Measurements from ENCODE around the gene ACOXL.

Gene ACOXL

DNA sequence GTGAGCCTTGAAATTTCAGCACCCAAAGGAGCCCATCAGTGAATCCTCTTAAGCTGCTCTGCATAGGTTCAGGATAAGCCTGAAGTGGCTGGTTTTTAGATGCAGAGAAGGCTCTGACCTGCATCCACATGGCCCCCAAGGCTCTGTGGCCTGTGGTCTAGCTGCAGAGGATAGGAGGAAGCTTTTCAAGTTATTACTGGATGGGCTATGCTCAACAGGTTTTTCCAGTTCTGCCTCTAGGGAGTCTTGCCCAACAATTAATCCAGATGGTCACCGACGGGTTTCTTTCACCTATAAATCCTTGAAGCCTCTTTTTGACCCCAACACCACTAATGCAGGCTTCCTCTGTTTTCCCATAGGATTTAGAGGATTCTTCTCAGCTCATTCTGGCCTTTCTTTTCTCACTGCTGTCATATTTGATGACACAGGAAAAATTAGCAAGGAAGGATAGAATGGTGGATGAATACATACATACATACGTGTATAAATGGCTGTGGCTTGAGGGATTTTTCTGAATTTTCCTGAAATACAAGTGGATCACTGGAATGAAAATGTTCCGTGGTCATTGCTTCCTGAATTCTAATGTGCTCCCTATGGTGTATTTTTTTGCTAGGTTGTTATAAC lies 336.2 kb downstream of the ACOXL start:
- no peak overlapping the region for H3K27ac ChIP-seq (ENCODE audit: low read length, poor library complexity, severe bottlenecking)
- 75% methylated on average over 4 of the region's 4 CpGs for WGBS
- H2AFZ ChIP-seq (ENCODE audit: low read depth, low read length): no peak overlapping the region
- no peak overlapping the region for H4K91ac ChIP-seq (ENCODE audit: low read length)
- H3K27me3 ChIP-seq (ENCODE audit: control insufficient read depth in 1 of 2, insufficient read depth in 1 of 2, low read length in 2 of 2): peaks cover 0 to 3% of the 10 kb centered on the region in 2 experiments
- no peak overlapping the region for H2AK5ac ChIP-seq (ENCODE audit: low read length, severe bottlenecking)
- H2BK120ac ChIP-seq (ENCODE audit: low read depth, low read length): no peak overlapping the region
- H3K18ac ChIP-seq (ENCODE audit: low read depth in 1 of 2, low read length in 2 of 2): no peak overlapping the region
- no peak overlapping the region for H3K14ac ChIP-seq (ENCODE audit: low read length in 2 of 2)
- H3K23ac ChIP-seq (ENCODE audit: low read length in 2 of 2): no peak overlapping the region
- no peak overlapping the region for H3K4me2 ChIP-seq (ENCODE audit: low read length, poor library complexity, severe bottlenecking)
- no peak overlapping the region for H2BK5ac ChIP-seq (ENCODE audit: low read depth, low read length, poor library complexity, severe bottlenecking)
- no peak overlapping the region for H3K4me3 ChIP-seq (ENCODE audit: insufficient read depth in 1 of 2, low read depth in 1 of 2, low read length in 2 of 2)
- H3K9ac ChIP-seq (ENCODE audit: low read length): no peak overlapping the region
- no peak overlapping the region for H4K8ac ChIP-seq (ENCODE audit: low read length)
- no peak for DNase-seq
- no peaks in the 10 kb centered on the region for H3K36me3 ChIP-seq (ENCODE audit: control insufficient read depth in 1 of 2, insufficient read depth in 2 of 2, low read depth in 1 of 2, low read length in 2 of 2)
- H3K4ac ChIP-seq (ENCODE audit: low read depth in 1 of 2, low read length in 2 of 2): no peak overlapping the region
- no peaks in the 10 kb centered on the region for H3K9me3 ChIP-seq (ENCODE audit: control insufficient read depth, low read length)
- H3K4me1 ChIP-seq (ENCODE audit: control insufficient read depth, insufficient read depth, low read depth, low read length): peaks cover 4% of the 10 kb centered on the region
- H2BK15ac ChIP-seq (ENCODE audit: low read depth, poor library complexity, severe bottlenecking): no peak overlapping the region
- H2BK12ac ChIP-seq (ENCODE audit: low read length in 2 of 2): no peak overlapping the region
- no peaks in the 10 kb centered on the region for H3K79me1 ChIP-seq (replicated peaks; ENCODE audit: low read length, poor library complexity, severe bottlenecking)

DNA sequence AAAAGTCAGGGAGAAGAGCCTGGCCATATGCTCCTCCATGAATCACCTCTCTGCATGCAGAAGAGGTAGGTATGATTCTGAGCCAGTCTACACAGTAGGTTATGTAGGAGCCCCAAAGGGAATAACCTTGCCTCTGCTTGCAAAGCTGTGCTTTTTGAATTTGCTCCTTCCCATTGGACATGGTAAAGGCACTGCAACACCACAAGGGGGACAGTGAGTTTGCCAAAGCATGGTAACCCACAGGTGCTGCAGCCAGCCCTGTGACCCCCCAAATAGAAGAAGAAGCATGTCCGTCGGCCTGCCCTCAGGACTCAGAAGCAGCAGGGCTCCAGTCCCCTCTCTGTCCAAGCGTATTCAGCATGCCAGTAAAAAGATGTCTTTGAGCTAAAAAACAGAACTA lies 337.3 kb downstream of the ACOXL start:
- Histone ChIP-seq H2BK12ac (ENCODE audit: low read length in 2 of 2) (no peak overlapping the region), H3K4ac (ENCODE audit: low read depth in 1 of 2, low read length in 2 of 2) (no peak overlapping the region), H2AFZ (ENCODE audit: low read depth, low read length) (no peak overlapping the region), H3K4me1 (ENCODE audit: control insufficient read depth, insufficient read depth, low read depth, low read length) (peaks cover 4% of the 10 kb centered on the region), H3K79me1 (replicated peaks; ENCODE audit: low read length, poor library complexity, severe bottlenecking) (no peaks in the 10 kb centered on the region), H3K27me3 (ENCODE audit: control insufficient read depth in 1 of 2, insufficient read depth in 1 of 2, low read length in 2 of 2) (peaks cover 0 to 3% of the 10 kb centered on the region in 2 experiments), H3K4me2 (ENCODE audit: low read length, poor library complexity, severe bottlenecking) (no peak overlapping the region), H4K8ac (ENCODE audit: low read length) (no peak overlapping the region), H2AK5ac (ENCODE audit: low read length, severe bottlenecking) (no peak overlapping the region), H3K36me3 (ENCODE audit: control insufficient read depth in 1 of 2, insufficient read depth in 2 of 2, low read depth in 1 of 2, low read length in 2 of 2) (no peaks in the 10 kb centered on the region), H2BK5ac (ENCODE audit: low read depth, low read length, poor library complexity, severe bottlenecking) (no peak overlapping the region), H3K27ac (ENCODE audit: low read length, poor library complexity, severe bottlenecking) (no peak overlapping the region), H3K9me3 (ENCODE audit: control insufficient read depth, low read length) (peaks cover 10% of the 10 kb centered on the region), H2BK120ac (ENCODE audit: low read depth, low read length) (no peak overlapping the region), H3K18ac (ENCODE audit: low read depth in 1 of 2, low read length in 2 of 2) (no peak overlapping the region), H3K4me3 (ENCODE audit: insufficient read depth in 1 of 2, low read depth in 1 of 2, low read length in 2 of 2) (no peak overlapping the region), H2BK15ac (ENCODE audit: low read depth, poor library complexity, severe bottlenecking) (no peak overlapping the region), H4K91ac (ENCODE audit: low read length) (no peak overlapping the region), H3K14ac (ENCODE audit: low read length in 2 of 2) (no peak overlapping the region), H3K23ac (ENCODE audit: low read length in 2 of 2) (no peak overlapping the region), H3K9ac (ENCODE audit: low read length) (no peak overlapping the region)
- WGBS: 92% methylated on average over 3 of the region's 3 CpGs
- DNase-seq: no peak

GRCh38 chr2:111071600-111072171 lies 339.3 kb downstream of the ACOXL start:
- Histone ChIP-seq H2BK5ac (ENCODE audit: low read depth, low read length, poor library complexity, severe bottlenecking) (no peak overlapping the region), H3K4me3 (ENCODE audit: insufficient read depth in 1 of 2, low read depth in 1 of 2, low read length in 2 of 2) (peak overlapping the region in 1 of 2 experiments; percentile 29), H2BK120ac (ENCODE audit: low read depth, low read length) (no peak overlapping the region), H2AFZ (ENCODE audit: low read depth, low read length) (no peak overlapping the region), H2AK5ac (ENCODE audit: low read length, severe bottlenecking) (no peak overlapping the region), H3K4me2 (ENCODE audit: low read length, poor library complexity, severe bottlenecking) (no peak overlapping the region), H3K18ac (ENCODE audit: low read depth in 1 of 2, low read length in 2 of 2) (peak overlapping the region in 1 of 2 experiments; percentile 18), H3K9me3 (ENCODE audit: control insufficient read depth, low read length) (peaks cover 29% of the 10 kb centered on the region), H3K36me3 (ENCODE audit: control insufficient read depth in 1 of 2, insufficient read depth in 2 of 2, low read depth in 1 of 2, low read length in 2 of 2) (no peaks in the 10 kb centered on the region), H3K14ac (ENCODE audit: low read length in 2 of 2) (no peak overlapping the region), H4K8ac (ENCODE audit: low read length) (no peak overlapping the region), H3K79me1 (replicated peaks; ENCODE audit: low read length, poor library complexity, severe bottlenecking) (no peaks in the 10 kb centered on the region), H3K27me3 (ENCODE audit: control insufficient read depth in 1 of 2, insufficient read depth in 1 of 2, low read length in 2 of 2) (no peaks in the 10 kb centered on the region), H3K27ac (ENCODE audit: low read length, poor library complexity, severe bottlenecking) (peak overlapping the region; percentile 49), H3K23ac (ENCODE audit: low read length in 2 of 2) (no peak overlapping the region), H2BK15ac (ENCODE audit: low read depth, poor library complexity, severe bottlenecking) (no peak overlapping the region), H3K4ac (ENCODE audit: low read depth in 1 of 2, low read length in 2 of 2) (no peak overlapping the region), H3K4me1 (ENCODE audit: control insufficient read depth, insufficient read depth, low read depth, low read length) (peaks cover 4% of the 10 kb centered on the region), H3K9ac (ENCODE audit: low read length) (peak overlapping the region; percentile 58), H2BK12ac (ENCODE audit: low read length in 2 of 2) (peak overlapping the region in 1 of 2 experiments; percentile 37), H4K91ac (ENCODE audit: low read length) (no peak overlapping the region)
- DNase-seq: peak; percentile 89
- WGBS: 45% methylated on average over 5 of the region's 5 CpGs

DNA sequence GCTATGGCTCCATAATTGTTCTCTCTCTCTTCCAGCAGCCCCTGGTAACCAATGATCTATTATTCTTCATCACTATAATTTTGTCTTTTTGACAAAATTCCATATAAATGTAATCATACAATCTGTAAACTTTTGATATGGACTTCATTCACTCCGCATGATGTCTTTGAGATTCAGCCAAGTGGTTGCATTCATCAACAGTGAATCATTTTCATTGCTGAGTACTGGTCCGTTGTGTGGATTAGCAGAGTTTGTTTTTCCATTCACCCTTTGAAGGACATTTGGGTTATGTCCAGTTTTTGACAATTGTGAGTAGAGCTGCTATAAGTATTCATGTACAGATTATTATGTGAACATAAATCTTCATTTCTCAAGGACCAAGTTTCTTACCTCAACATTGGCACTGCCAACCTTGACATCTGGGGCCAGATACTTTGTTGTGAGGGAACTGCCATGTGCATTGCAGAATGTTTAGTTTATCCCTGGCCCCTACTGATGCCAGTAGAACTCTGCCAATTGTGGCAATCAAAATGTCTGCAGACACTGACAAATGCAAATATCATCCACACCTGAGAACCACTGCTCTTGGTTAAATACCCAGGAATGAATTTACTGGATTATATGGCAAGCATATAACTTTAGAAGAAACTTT lies 340.0 kb downstream of the ACOXL start:
- no peak overlapping the region for H2BK5ac ChIP-seq (ENCODE audit: low read depth, low read length, poor library complexity, severe bottlenecking)
- H3K27ac ChIP-seq (ENCODE audit: low read length, poor library complexity, severe bottlenecking): no peak overlapping the region
- no peaks in the 10 kb centered on the region for H3K79me1 ChIP-seq (replicated peaks; ENCODE audit: low read length, poor library complexity, severe bottlenecking)
- no peak overlapping the region for H2AFZ ChIP-seq (ENCODE audit: low read depth, low read length)
- H3K23ac ChIP-seq (ENCODE audit: low read length in 2 of 2): no peak overlapping the region
- 20% methylated on average over 2 of the region's 2 CpGs for WGBS
- H2BK12ac ChIP-seq (ENCODE audit: low read length in 2 of 2): no peak overlapping the region
- H3K9ac ChIP-seq (ENCODE audit: low read length): peak overlapping the region; percentile 58
- no peak overlapping the region for H3K14ac ChIP-seq (ENCODE audit: low read length in 2 of 2)
- H2BK120ac ChIP-seq (ENCODE audit: low read depth, low read length): no peak overlapping the region
- no peak overlapping the region for H2BK15ac ChIP-seq (ENCODE audit: low read depth, poor library complexity, severe bottlenecking)
- H3K9me3 ChIP-seq (ENCODE audit: control insufficient read depth, low read length): peaks cover 35% of the 10 kb centered on the region
- no peak overlapping the region for H3K4me2 ChIP-seq (ENCODE audit: low read length, poor library complexity, severe bottlenecking)
- no peak overlapping the region for H4K8ac ChIP-seq (ENCODE audit: low read length)
- no peak overlapping the region for H4K91ac ChIP-seq (ENCODE audit: low read length)
- peak; percentile 72 for DNase-seq
- H3K36me3 ChIP-seq (ENCODE audit: control insufficient read depth in 1 of 2, insufficient read depth in 2 of 2, low read depth in 1 of 2, low read length in 2 of 2): no peaks in the 10 kb centered on the region
- no peak overlapping the region for H3K4me3 ChIP-seq (ENCODE audit: insufficient read depth in 1 of 2, low read depth in 1 of 2, low read length in 2 of 2)
- no peaks in the 10 kb centered on the region for H3K27me3 ChIP-seq (ENCODE audit: control insufficient read depth in 1 of 2, insufficient read depth in 1 of 2, low read length in 2 of 2)
- H2AK5ac ChIP-seq (ENCODE audit: low read length, severe bottlenecking): no peak overlapping the region
- no peak overlapping the region for H3K18ac ChIP-seq (ENCODE audit: low read depth in 1 of 2, low read length in 2 of 2)
- no peak overlapping the region for H3K4ac ChIP-seq (ENCODE audit: low read depth in 1 of 2, low read length in 2 of 2)
- H3K4me1 ChIP-seq (ENCODE audit: control insufficient read depth, insufficient read depth, low read depth, low read length): peaks cover 4% of the 10 kb centered on the region

Measured in mesenchymal stem cell (in vitro differentiated cells and primary cell).